Stimulated activated naive CD4-positive, alpha-beta T cell treated with Interleukin-2 at 50 U/mL for 16 hours (primary cell): ENCODE data around the gene MGRN1.

Experiments
- DNase-seq: peaks from one replicate; lab custom pipeline; 2025; lab: John Stamatoyannopoulos, UW

Gene MGRN1

GRCh38 chr16:4699046-4699556 lies 74.5 kb downstream of the MGRN1 start:
- DNase-seq: no peak

DNA sequence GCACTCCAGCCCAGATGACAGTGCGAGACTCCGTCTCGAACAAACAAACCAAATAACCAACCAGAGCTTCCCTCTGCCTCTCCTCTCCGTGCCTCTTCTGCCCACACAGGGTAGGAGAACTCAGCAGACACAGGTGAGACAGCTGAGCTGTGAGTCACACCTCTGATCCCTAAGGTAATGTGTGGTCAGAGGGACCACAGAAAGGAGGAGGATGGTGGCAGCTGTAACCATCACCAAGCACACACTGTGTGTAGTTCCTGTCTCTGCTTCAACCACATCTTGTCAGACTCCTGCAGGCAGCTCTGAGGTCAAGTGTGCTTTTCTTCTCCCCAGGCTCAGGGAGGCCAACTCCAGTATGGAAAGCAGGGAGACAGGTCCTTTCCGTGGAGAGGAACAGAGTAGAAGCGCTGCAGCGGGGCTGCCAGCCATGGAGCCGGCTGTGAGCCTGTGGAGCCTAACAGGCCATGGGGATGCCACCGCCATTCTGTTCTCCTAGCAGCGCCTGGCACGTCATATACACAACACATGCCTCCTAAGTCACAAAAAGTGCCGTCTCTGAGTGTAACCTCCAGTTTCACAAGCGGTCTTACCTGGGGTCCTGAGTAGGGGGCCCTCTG lies 75.9 kb downstream of the MGRN1 start:
- DNase-seq: no peak

- no peak for DNase-seq
Observed at GRCh38 chr16:4700997-4701743, 76.5 kb downstream of the MGRN1 start.

- no peak for DNase-seq
Observed at GRCh38 chr16:4701791-4702465, 77.3 kb downstream of the MGRN1 start.

- no peak for DNase-seq
Observed at GRCh38 chr16:4702466-4702808, 77.8 kb downstream of the MGRN1 start.

DNA sequence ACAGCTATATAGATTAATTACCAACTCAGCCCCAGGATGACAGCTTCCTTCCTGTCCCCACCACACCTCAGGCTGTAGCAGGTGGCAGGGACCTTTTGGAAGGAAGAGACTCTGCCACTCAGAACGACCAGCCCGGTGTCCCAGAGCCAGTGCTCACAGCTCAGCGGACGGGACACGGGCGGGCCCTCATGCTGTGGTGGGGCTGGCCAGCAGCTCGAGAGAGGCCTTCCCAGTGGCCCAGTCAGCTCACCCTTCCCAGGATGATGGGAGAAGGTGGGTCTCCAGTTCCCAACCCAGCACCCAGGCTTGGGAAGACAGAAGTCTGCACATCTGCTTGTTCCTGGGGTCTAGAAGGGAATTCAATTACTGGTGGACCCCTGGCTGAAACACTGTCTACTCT lies 79.3 kb downstream of the MGRN1 start:
- no peak for DNase-seq

GRCh38 chr16:4704491-4704890 lies 79.9 kb downstream of the MGRN1 start:
- no peak for DNase-seq

- no peak for DNase-seq
Observed at GRCh38 chr16:4704913-4705312, 80.3 kb downstream of the MGRN1 start.

- no peak for DNase-seq
Observed at GRCh38 chr16:4706871-4707270, 82.2 kb downstream of the MGRN1 start.

DNA sequence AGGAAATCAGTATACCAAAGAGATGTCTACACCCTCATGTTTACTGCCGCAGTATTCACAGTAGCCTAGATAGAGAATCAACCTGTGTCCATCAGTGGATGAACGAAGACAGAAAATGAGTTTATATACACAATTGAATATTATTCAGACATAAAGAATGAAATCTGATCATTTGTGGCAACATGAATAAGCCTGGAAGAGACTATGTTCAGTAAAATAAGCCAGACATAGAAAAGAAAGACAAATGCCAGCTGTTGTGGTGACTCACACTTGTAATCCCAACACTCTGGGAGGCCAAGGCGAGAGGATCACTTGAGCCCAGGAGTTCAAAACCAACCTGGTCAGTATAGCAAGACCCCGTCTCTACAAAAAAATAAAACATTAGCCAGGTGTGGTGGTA lies 84.9 kb downstream of the MGRN1 start:
- DNase-seq: no peak

DNA sequence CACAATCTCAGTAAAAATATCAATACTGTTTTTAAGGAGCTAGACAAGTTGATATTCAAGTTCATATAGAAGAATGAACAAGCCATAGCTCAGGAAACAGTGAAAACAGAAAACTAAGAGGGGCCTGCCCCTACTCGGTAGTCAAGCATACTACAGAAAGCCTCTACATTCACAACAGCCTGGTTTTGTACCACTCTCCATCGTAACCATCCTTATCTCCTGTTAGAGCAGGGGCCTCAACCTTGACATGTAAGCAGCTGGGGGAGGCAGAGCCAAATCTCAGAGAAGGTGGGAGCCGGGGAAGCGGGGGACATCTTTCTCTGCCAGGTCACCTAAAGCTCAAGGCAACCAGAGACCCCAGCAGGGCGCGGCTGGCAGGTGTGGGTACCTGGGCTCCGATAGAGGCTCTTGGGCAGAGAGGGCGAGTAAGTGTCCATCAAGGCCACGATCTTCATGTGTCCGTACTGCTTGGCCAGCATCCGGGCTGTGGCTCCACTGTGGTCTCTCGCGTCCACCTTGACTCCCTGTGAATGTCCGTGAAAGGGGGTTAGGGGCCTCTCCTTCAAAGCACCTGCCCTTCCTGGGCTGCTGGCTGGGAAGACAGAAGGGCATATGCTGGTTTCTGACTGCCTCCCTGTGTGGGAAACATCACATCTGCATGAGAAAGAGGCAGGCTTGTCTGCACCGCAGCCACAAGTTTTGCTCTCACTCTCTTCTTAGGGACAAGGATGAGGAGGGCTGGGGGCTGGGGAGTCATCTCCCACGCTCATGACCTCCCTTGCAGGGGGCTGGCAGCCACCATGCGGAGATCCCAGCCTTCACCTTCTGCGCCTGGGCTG lies 89.3 kb downstream of the MGRN1 start:
- DNase-seq: no peak

DNA sequence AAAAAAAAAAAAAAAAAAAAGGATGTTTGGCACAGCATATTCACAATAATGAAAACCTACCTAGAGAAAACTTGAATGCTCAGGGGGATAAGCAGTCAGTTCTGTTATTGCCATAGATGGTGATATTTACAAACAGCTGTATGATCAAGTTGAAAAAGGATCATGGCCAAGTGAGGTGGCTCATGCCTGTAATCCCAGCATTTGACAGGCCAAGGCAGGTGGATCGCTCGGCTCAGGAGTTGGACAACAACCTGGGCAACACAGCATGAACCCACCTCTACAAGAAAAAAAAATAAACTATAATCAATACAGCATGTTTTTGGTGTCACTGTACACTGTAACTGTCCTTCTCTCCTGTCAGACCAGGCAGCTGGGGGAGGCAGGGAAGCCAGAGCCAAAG lies 90.4 kb downstream of the MGRN1 start:
- DNase-seq: no peak

DNA sequence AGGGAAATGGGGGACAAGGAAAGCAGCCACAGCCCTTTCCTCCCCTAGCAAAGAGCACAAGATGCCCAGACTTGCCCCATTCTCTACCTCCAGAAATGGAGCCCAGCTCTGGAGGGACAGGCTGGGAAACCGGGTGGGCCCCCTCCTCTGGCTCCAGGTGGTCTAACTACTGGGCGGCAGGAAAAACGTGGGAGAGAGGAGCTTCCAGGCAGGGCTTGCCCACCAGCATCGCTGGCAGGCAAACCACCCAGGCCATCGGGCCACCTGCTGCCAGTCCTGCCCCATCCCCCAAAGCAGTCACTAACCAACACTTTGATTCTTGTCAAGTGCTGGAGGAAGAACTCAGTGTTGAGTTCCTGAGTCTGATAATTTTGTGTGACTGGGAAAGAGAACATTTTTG lies 93.8 kb downstream of the MGRN1 start:
- no peak for DNase-seq

GRCh38 chr16:4723071-4723767 lies 98.6 kb downstream of the MGRN1 start:
- no peak for DNase-seq

DNA sequence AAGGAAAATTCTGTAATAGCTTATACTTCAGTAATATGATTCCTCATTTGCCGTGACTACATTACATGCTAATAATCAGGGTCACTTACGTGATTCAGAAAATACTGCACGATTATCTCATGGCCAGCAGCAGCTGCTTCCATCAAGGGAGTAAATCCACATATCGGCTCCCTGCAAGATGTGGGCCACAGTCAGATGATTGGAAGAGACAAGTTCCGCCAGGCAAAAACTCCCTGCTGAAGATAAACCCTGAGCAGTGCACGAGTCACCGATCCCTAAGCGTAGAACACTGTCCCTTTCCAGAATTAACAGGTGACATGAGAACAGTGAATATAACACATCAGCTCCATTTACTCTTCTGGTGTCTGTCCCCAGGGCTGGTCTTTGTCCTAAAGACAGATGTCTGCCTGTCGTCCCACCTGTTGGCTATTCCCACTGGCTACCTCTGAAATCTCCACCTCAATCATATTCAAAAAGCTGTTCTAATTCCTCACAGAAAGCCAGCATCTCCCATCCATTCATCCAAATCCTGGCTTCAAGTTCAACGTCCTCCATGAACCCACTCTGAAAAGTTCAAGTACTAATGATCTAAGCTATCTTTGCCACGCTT lies 100.1 kb downstream of the MGRN1 start:
- DNase-seq: no peak

DNA sequence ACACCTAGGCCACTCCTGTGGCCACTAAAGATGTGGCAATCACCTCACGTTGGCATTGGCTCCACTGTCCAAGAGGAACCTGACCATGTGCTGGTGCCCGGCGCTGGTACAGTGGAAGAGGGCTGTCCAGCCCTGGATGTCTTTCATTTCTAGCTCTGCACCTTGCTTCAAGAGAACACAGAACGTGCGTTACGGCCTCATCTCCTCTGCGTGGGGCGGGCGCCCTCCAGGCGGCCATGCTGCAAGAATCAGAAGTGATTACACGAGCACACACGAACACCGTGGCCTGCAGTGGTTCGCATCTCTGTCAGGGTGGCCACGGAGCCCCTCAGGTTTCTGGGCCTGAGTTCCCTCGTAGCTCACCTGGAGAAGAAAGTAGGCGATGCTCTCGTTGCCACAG lies 102.0 kb downstream of the MGRN1 start:
- DNase-seq: no peak

GRCh38 chr16:4728676-4729075 lies 104.0 kb downstream of the MGRN1 start:
- no peak for DNase-seq

GRCh38 chr16:4729876-4730275 lies 105.2 kb downstream of the MGRN1 start:
- DNase-seq: no peak

- DNase-seq: no peak
Observed at GRCh38 chr16:4733211-4733742, 108.7 kb downstream of the MGRN1 start.

GRCh38 chr16:4733747-4734062 lies 109.1 kb downstream of the MGRN1 start:
- peak; percentile 38 for DNase-seq

GRCh38 chr16:4734063-4734729 lies 109.6 kb downstream of the MGRN1 start, which contains the start of the genes ANKS3 and DNAAF8:
Gene ANKS3, minus strand, starts transcription at chr16:4734271. Its CDS starts 4,122 bp downstream, at chr16:4730149.
Gene DNAAF8, plus strand, starts transcription at chr16:4734537. Its CDS starts 1,978 bp downstream, at chr16:4736515.
- DNase-seq: peak; percentile 85
